RWPE1 (cell line): ENCODE measurements around the gene SECISBP2.
"Not testable (repeated sequence)": the region's sequence is repeated elsewhere in the genome, so short reads cannot be mapped to it uniquely, and the experiment has no call there.

Experiments
- CTCF ChIA-PET: fragments of 350-600 bp; sonication (Branson Sonifier 250); formaldehyde crosslinking; extraction: SDS; loops from one replicate; lab custom pipeline; 2021; lab: Yijun Ruan, JAX
- POLR2A ChIA-PET: fragments of 400-600 bp; formaldehyde crosslinking; extraction: SDS; loops from one replicate; lab custom pipeline; 2020; ENCODE audit warnings: antibody characterized with exemption; ENCODE audit not compliant: low non-redundant PET; lab: Yijun Ruan, JAX
- DNase-seq: peaks from one replicate; pipeline ENCODE4 v3.0.0; 2012; ENCODE audit warnings: low spot score
- H3K27ac ChIP-seq: fragments of 450-650 bp; 2 replicates; pipeline ENCODE4 v1.5.1; 2017
- CTCF ChIP-seq: fragments of 450-650 bp; conservative IDR thresholded peaks from 2 replicates; pipeline ENCODE4 v1.5.1; 2017; ENCODE audit warnings: low read depth, mild to moderate bottlenecking

SECISBP2 gene, protein sequence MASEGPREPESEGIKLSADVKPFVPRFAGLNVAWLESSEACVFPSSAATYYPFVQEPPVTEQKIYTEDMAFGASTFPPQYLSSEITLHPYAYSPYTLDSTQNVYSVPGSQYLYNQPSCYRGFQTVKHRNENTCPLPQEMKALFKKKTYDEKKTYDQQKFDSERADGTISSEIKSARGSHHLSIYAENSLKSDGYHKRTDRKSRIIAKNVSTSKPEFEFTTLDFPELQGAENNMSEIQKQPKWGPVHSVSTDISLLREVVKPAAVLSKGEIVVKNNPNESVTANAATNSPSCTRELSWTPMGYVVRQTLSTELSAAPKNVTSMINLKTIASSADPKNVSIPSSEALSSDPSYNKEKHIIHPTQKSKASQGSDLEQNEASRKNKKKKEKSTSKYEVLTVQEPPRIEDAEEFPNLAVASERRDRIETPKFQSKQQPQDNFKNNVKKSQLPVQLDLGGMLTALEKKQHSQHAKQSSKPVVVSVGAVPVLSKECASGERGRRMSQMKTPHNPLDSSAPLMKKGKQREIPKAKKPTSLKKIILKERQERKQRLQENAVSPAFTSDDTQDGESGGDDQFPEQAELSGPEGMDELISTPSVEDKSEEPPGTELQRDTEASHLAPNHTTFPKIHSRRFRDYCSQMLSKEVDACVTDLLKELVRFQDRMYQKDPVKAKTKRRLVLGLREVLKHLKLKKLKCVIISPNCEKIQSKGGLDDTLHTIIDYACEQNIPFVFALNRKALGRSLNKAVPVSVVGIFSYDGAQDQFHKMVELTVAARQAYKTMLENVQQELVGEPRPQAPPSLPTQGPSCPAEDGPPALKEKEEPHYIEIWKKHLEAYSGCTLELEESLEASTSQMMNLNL

DNA sequence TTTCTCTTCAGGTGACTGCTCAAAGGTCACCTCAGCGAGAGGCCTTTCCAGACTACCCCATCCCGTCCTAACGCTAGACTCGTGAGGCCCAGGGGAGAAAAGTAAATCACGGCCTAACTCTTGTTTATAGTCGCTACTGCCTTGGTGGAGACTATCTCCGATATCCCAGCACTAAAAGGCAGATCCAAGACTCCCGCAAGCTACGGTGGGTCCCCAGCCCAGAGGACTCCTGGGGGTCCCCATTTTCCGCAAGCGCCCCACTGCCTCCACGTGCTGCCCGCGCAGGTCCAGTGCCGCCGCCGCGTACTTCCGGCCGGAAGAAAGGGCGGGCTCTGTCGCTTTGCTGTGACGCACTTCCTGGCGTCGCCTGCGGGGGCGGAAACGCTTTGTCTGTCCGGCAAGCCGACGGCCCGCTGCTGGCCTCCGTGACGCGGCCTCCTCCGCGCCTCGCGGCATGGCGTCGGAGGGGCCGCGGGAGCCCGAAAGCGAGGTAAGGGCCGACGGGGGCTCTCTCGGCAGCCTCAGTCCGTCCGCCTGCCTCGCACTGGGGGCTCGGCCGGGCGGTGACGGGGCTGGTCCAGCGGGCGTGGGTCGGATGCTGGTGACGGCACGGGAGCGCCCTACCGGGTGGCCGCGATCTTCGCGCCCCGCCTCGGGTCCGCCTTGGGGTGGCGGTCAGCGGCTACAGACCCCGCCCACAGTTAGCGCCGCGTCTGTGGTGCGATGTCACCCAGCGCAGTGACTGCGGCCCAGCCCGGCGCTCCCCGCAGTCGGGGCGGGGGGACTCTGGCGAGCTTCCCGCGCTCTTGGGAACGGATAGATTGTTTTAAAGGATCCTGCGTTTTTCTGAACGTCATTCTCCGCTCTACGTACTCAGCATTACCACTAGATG is at the start of gene SECISBP2:
Gene SECISBP2 (plus strand): TSS at position 378 of the 892 bp plus-strand sequence. CDS start 77 bp downstream, at position 455.
- POLR2A ChIA-PET: interaction anchor here (0.9 kb wide), 1 partner anchor 31 kb away, joined by 3 read pairs; no protein-coding TSS in a partner anchor
- CTCF ChIA-PET: interaction anchor here (0.5 to 0.7 kb wide), 6 partner anchors 11 to 1043 kb away, joined by 3 to 4 read pairs (median 3); no protein-coding TSS in a partner anchor
- TF ChIP-seq CTCF: peak; percentile 83
- DNase-seq: peak; percentile 92
- peak within 1 kb of the TSS; percentile 99 for H3K27ac ChIP-seq

GRCh38 chr9:89273528-89274279 is 44.6 kb upstream of the SECISBP2 start:
- POLR2A ChIA-PET: interaction anchor here (0.6 kb wide), 1 partner anchor 456 kb away, joined by 5 read pairs; no protein-coding TSS in a partner anchor

GRCh38 chr9:89274838-89275237 is 43.5 kb upstream of the SECISBP2 start:
- no peak for TF ChIP-seq CTCF
- ChIA-PET CTCF (interaction anchor here (0.6 kb wide), 1 partner anchor 763 kb away, joined by 3 read pairs; no protein-coding TSS in a partner anchor), POLR2A (no interaction called here)
- H3K27ac ChIP-seq: no peak overlapping the region
- no peak for DNase-seq

More at GRCh38 chr9:89273528-89274279, 44.6 kb upstream of the SECISBP2 start:
- CTCF ChIA-PET: interaction anchor here (0.5 to 0.6 kb wide), 2 partner anchors 34 to 38 kb away, joined by 3 to 4 read pairs; no protein-coding TSS in a partner anchor
- no peak for TF ChIP-seq CTCF
- no peak for DNase-seq
- H3K27ac ChIP-seq: no peak overlapping the region

- H3K27ac ChIP-seq, POLR2A ChIA-PET, CTCF ChIA-PET, DNase-seq: not testable (repeated sequence)
These were observed 42.3 kb upstream of the SECISBP2 start for GRCh38 chr9:89276040-89276439.

DNA sequence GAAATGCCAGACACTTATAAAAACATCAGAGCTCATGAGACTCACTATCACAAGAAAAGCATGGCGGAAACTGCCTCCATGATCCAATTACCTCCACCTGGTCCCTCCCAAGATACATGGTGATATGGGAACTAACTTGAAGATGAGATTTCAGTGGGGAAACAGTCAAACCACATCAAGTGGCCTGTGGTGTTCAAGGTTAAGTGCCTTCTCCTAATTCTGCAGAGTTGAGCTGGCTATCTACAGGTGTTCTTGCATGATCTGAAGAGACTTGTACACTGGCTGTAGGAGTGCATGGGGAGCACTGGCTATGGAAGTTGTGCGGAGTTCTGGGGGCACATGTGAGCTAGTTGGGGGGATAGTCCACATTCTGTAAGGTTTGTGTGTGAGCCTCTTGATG is 41.3 kb upstream of the SECISBP2 start:
- no peak overlapping the region for H3K27ac ChIP-seq
- no peak for DNase-seq
- ChIA-PET CTCF (interaction anchor here (0.6 kb wide), 1 partner anchor 262 kb away, joined by 3 read pairs; no protein-coding TSS in a partner anchor), POLR2A (no interaction called here)
- no peak for TF ChIP-seq CTCF

GRCh38 chr9:89277454-89277853 is 40.8 kb upstream of the SECISBP2 start:
- H3K27ac ChIP-seq: no peak overlapping the region
- no peak for DNase-seq
- TF ChIP-seq CTCF: no peak
- POLR2A ChIA-PET: no interaction called here
- CTCF ChIA-PET: interaction anchor here (0.6 kb wide), 1 partner anchor 263 kb away, joined by 3 read pairs; no protein-coding TSS in a partner anchor
